ENCODE results near the gene BBS7.

BBS7 gene

GRCh38 chr4:121791481-121791880, 78.8 kb downstream of the BBS7 start:
- peak; percentile 26 for DNase-seq (ENCODE audit: low spot score)

- DNase-seq (ENCODE audit: low spot score) = no peak
Measured at GRCh38 chr4:121790976-121791375, 79.3 kb downstream of the BBS7 start.

GRCh38 chr4:121789960-121790829, 80.1 kb downstream of the BBS7 start:
- DNase-seq (ENCODE audit: low spot score) = no peak

- no peak for DNase-seq (ENCODE audit: low spot score)
Measured at GRCh38 chr4:121789455-121789854, 80.8 kb downstream of the BBS7 start.

- no peak for DNase-seq (ENCODE audit: low spot score)
Measured at GRCh38 chr4:121788896-121789295, 81.4 kb downstream of the BBS7 start.

GRCh38 chr4:121786221-121786620, 84.1 kb downstream of the BBS7 start:
- DNase-seq (ENCODE audit: low spot score) = no peak

GRCh38 chr4:121785479-121785878, 84.8 kb downstream of the BBS7 start:
- DNase-seq (ENCODE audit: low spot score) = no peak

GRCh38 chr4:121784975-121785374, 85.3 kb downstream of the BBS7 start:
- DNase-seq (ENCODE audit: low spot score) = peak; percentile 71

GRCh38 chr4:121784401-121784800, 85.9 kb downstream of the BBS7 start:
- DNase-seq (ENCODE audit: low spot score) = no peak

- DNase-seq (ENCODE audit: low spot score) = no peak
Measured at GRCh38 chr4:121783210-121783609, 87.1 kb downstream of the BBS7 start.

- no peak for DNase-seq (ENCODE audit: low spot score)
Measured at GRCh38 chr4:121778991-121779628, 91.2 kb downstream of the BBS7 start.

GRCh38 chr4:121777625-121778024, 92.6 kb downstream of the BBS7 start:
- DNase-seq (ENCODE audit: low spot score) = no peak

- DNase-seq (ENCODE audit: low spot score) = no peak
Measured at GRCh38 chr4:121776610-121777401, 93.5 kb downstream of the BBS7 start.
